HG03460 (cell line): Measurements from ENCODE around the gene GJC1.
A peak's percentile ranks its signal among the peaks of the same experiment; 100 is the strongest.

ENCODE experiments used
- ATAC-seq: cut with Tn5 transposase; IDR thresholded peaks from one replicate; pipeline ENCODE4 v1.9.1; 2021; ENCODE audit not compliant: unreplicated experiment

GJC1 gene

DNA sequence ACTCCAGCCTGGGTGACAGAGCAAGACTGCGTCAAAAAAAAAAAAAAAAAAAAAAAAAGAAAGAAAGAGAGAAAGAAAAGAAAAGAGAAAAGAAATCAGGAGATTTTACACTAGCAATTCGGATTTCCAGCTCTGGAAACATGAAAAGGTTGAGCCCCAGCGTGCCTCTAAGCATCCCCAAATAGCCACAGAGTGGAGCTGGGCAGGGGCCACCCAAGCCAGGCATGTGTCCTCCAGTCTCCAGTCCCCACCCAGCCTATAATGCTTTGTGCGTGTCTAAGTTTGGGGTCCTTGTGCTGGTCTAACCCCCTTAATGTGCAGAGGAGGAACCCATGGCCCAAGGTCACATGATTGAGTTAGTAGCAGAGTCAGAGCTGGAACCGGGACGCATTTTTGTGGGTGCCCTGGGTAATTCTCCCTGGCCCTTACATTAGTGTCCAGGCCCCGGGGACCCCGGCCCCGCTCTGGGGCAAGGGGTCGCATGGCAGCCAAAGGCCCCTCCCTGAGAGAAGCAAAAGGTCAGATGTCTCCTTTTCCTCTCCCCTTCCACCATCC is 51.4 kb downstream of the GJC1 start:
- no peak for ATAC-seq

- ATAC-seq = no peak
Observed at GRCh38 chr17:44777394-44778348, 52.4 kb downstream of the GJC1 start.

- ATAC-seq = no peak
Observed at GRCh38 chr17:44776628-44777393, 53.3 kb downstream of the GJC1 start.

DNA sequence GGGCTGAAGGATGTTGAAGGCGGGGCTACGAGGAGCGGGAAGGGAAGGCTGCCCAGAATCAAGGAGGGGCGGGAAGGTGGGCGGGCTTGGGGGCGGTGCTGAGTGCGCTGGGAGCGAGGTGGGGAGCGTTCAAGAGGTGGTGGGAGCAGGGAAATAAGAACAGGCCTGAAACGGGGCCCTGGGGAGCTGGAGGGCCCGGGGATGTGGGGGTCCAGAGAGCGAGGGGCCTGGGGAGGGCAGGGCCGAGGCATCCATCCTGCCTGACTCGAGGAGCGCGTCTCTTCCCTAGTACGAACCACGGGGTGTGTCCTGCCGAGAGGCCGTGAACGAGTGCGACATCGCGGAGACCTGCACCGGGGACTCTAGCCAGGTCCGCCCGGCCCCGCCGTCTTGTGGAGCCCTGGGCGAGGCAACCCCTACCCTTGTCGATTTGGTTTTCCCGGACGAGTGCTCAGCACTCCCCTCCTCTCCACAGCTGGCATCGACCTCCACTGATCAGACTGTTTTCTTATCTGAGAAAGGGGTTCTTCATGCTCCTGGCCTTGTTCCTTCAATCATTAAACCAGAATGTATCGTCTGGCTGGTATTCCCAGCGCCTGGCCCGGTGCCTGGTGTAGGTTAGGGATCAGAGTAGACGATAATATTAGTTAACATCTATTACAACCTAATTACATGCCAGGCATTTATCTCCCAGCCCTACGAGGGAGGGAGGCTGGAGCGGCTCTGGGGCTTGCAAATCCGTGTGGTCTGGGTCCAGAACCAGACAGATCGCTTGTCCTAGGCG is 54.1 kb downstream of the GJC1 start:
- peak; percentile 11 for ATAC-seq

- ATAC-seq = peak; percentile 86
Observed at GRCh38 chr17:44775136-44775837, 54.8 kb downstream of the GJC1 start.

GRCh38 chr17:44774271-44775135 is 55.6 kb downstream of the GJC1 start:
- ATAC-seq = peak; percentile 41

GRCh38 chr17:44773140-44773539 is 56.9 kb downstream of the GJC1 start:
- ATAC-seq = no peak

GRCh38 chr17:44772308-44773045 is 57.6 kb downstream of the GJC1 start:
- ATAC-seq = no peak

DNA sequence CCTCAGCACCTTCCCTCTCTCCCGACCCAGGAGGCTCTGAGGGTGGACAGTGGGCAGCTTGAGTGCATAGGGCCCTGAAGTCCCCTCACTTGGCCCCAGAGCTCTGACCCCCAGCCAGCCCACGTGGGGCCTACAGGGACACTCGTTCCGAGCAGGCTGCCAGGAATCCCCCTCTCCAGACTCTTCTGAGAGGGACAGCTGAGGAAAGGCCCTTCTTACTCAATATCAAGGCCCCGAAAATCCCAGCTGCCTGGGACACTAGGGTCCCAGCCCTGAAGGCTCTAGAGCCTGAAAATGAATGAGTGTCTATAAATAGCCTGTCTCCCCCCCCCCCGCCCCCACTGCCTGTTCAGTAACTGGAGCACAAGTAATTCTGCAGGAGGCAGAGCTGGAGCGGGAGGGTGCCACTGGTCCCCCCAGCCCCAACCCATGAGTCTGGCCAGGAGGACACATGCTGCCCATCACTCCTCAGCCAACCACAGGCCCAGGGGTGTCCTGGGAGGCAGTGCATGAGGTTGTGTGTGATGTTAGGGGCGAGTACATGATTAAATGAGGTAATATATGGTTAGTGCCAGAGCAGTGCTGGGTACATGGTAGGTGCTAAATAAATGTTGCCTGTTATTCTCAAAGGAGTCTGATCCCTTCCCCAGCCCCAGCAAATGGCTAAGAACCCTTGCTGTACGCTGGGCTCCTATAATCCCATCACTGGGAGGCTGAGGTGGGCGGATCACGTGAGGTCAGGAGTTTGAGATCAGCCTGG is 59.7 kb downstream of the GJC1 start:
- no peak for ATAC-seq

DNA sequence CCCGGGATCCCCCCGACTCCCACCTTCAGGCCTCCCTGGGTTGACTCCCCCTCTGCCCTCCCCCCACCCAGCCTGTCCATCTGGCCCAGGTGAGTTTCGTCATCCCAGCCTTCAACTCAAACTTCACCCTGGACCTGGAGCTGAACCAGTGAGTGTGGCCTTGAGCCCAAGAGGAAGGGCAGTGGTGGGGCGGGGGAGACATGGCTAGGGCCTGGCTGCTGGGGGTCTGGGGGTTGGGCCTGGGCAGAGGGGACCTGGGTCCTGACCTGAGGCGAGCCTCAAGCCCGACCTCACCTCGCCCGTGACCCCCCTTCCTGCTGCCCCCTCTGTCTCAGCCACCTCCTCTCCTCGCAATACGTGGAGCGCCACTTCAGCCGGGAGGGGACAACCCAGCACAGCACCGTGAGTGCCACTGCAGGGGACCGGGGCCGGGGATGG is 60.4 kb downstream of the GJC1 start:
- ATAC-seq = no peak

DNA sequence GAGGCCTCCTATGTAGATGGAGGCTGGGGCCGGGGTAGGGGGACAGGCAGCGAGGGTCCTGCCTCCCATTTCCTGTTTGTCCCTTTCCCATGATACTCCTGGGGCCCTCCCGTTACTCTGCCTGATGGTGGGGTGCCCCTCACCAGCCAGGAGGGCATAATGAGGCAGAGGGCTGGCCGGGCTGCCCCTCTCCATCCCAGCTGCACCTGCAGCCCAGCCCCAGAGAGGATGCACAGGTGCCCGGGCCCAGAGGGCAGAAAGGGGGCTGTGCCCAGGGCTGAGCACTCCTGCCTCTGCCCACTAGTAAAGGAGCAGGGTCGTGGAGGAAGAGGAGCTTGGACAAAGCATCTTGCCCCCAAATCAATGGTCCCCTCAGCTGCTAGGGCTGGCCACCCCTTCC is 60.9 kb downstream of the GJC1 start:
- ATAC-seq = no peak

GRCh38 chr17:44768505-44769142 is 61.5 kb downstream of the GJC1 start:
- no peak for ATAC-seq

- ATAC-seq = no peak
Observed at GRCh38 chr17:44767493-44767892, 62.6 kb downstream of the GJC1 start.

DNA sequence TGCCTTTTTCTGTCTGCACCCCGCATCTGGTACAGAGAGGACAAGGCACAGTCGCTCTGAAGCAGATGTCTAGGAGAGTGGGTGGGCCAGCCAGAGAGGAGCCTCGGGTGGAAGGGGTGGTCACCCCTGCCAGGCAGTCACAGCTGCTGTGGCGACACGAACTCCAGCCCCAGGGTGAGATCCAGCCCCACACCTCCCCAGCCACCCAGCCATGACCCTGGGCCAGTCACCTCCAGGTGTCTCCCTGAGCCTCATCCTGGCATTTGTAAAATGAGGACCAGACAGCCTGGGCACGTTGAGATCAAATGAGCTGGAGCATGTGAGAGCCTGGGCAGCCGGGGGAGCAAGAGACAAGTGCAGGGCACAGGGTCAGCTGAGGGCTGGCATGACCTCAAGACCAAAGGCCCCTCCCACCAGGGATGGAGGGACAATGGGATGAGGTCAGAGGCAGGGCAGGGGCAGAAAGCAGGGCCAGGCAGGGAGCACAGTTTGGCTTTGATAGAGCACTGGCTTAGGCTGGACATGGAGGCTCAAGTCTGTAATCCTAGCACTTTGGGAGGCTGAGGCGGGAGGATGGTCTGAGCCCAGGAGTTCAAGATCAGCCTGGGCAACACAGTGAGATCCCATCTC is 63.6 kb downstream of the GJC1 start:
- ATAC-seq = no peak

DNA sequence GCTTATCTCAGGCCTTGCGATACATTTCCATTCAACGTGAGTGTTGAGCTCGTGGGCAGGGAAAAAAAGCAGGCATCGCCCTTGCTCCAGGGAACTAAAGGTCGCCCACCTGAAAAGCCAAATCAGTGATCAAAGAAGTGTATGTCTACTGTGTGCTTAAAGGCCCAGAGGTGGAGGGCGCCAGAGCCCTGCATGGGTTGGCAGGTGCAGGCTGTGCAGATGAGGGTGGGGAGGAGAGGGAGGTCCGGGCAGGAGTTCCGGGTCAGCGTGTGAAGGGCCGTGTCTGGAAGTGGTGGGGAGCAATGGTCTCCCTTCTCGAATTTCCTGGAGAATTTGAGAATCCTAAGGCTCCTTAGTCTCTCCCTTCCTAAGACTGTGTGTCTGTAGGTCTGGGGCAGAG is 64.1 kb downstream of the GJC1 start:
- no peak for ATAC-seq

DNA sequence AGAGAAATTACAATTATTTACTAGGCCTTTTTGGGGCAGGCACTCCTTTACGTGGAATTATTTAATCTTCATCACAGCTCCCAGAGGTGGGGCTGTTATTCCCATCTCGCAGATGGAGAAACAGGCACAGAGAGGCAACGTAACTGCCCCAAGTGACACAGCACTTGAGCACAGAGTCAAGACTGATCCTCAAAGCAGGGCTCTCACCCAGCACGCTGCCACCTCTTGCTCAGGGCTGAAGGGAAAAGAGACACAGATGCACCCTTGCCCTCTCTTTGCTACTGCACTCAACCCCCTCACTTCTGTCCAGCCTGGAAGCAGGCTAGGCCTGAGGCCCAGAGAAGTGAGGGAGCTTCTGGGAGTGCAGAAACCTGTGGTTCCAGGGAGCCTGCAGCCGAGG is 66.9 kb downstream of the GJC1 start:
- ATAC-seq = no peak
